Amniotic epithelial cell (primary cell): ENCODE results near the gene DNAJA3.
A peak's percentile ranks its signal among the peaks of the same experiment; 100 is the strongest.

Experiments
- DNase-seq: peaks from one replicate; pipeline ENCODE4 v3.0.0-alpha.2; 2010; ENCODE audit warnings: low read depth

Gene DNAJA3

GRCh38 chr16:4433914-4434787 lies 8.5 kb downstream of the DNAJA3 start:
- no peak for DNase-seq

- DNase-seq, result no peak
These were observed 9.8 kb downstream of the DNAJA3 start for GRCh38 chr16:4435337-4436067.

- no peak for DNase-seq
These were observed 11.7 kb downstream of the DNAJA3 start for GRCh38 chr16:4437366-4437765.

- no peak for DNase-seq
These were observed 16.7 kb downstream of the DNAJA3 start for GRCh38 chr16:4442371-4442770.

DNA sequence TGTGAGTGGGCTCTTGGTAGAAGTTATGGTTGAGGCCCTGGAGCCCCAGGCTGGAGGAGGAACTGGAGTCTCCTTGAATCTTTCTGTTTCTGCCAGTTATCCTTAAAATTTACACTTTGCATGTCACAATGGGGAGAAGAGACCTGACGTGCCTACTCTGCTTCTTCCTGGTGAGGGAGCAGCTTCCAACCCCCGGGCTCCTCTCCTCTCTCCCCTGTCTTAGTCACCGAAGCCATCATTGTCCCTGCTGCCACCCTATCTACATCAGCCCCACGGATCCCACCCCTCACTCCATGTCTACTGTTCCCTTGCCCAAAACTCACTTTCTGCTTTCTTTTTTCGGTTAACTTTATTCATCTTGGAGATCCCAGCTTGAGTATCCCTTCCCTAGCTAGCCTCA lies 17.6 kb downstream of the DNAJA3 start:
- no peak for DNase-seq

DNA sequence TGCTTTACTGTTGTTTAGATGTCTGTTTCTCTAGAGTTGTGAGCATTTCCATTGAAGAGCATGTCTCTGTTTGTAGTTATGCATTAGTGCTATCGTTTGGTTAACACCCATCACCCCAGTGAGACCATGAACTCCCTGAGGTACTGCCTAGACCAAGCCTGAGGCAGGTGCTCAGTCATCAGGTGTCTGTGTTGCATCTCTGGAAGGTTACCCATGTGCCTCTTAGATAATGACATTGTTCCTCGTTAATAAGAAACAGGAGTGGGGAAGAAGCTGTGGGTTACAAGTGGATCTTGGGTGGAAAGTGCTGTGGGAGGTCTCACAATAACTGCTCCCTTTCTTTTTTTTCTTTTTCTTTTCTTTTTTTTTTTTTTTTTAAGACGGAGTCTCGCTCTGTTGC lies 18.3 kb downstream of the DNAJA3 start:
- DNase-seq, result no peak

- no peak for DNase-seq
These were observed 24.8 kb downstream of the DNAJA3 start for GRCh38 chr16:4450430-4450829.

- no peak for DNase-seq
These were observed 25.4 kb downstream of the DNAJA3 start for GRCh38 chr16:4450931-4451519.

- DNase-seq, result no peak
These were observed 27.0 kb downstream of the DNAJA3 start for GRCh38 chr16:4452674-4453073.

- DNase-seq, result no peak
These were observed 29.0 kb downstream of the DNAJA3 start for GRCh38 chr16:4454623-4455022.

DNA sequence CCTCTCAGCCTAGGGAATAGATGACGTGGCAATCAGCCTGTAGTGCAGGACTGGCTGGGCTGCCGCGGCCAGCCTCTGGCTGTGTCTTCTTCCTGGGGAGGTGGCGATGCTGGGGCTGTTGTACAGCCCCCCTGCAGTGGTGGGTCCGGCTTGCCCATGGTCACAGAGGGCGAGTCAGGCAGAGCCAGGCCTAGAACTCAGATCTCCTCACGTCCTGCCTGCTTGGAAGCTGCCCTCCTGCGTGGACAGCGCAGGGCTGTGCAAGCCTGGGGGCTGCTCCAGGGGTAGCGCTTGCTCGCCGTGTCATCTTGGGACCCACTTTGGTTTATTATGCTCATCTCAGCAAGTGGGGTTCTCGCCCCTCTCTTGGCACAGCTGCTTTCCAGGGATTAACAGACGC lies 29.4 kb downstream of the DNAJA3 start:
- DNase-seq, result no peak

DNA sequence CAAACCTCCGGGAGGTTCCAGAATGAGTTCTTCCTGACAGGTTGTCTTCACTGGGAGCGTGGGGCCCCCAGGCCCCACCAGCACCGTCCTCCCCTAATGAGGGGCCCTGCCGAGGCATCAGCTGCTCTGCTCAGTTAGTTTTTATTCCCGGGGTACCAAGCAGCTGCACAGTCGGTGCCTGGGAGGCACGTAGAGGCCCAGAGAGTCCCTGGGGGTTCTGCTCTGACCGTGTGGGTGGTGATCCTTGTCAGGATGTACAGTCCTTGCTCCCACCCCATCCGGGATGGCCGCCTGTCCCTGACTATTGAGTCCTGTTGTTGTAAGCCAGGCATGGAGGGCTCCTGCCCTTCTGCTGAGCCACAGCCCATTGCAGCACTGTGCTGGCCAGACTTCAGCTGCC lies 30.3 kb downstream of the DNAJA3 start:
- no peak for DNase-seq

DNA sequence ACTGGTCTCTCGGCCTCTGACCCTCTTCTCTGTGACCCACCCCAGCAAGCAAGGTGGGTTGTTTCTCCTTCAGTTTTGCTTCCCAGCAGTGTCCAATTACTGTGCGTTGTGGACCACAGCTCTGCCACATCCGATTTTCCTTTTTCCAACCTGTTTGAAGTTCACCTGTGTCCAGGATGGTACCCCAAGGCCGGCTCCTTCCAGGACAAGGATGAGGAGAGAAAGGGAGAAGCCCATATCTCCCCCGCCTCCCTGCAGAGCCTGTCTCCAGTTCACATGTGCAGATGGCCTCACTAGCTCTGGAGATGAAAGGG lies 35.2 kb downstream of the DNAJA3 start:
- DNase-seq, result no peak

- no peak for DNase-seq
These were observed 35.8 kb downstream of the DNAJA3 start for GRCh38 chr16:4461250-4462085.

DNA sequence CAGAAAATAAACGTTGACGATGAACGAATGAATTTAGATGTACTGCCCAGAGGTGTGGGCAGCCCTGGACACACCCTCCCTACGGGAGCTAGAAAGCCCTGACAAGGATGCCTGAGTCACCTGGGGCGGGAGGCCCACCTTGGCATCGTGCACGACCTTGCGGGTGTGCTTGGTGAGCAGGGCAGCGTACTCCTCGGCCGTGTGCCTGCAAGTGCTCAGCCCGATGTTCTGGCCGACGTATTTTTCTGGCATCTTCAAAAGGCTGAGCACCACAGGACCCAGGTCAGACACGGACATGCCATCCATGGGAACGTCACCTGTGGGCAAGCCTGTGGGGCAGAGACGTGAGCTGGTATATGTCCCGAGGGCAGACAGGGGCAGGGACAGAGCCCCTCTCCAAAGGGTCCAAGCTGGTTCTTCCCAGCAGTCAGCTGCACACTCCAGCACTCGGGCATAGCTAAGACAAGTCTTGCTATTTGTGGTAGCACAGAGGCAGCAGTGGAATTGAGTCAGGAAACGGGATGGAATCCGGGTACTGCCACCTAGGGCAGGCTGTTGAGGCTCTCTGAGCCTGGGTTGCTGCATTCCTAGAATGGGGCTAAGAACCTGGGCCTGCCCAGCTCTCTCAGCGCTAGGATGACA lies 38.0 kb downstream of the DNAJA3 start:
- DNase-seq, result no peak

DNA sequence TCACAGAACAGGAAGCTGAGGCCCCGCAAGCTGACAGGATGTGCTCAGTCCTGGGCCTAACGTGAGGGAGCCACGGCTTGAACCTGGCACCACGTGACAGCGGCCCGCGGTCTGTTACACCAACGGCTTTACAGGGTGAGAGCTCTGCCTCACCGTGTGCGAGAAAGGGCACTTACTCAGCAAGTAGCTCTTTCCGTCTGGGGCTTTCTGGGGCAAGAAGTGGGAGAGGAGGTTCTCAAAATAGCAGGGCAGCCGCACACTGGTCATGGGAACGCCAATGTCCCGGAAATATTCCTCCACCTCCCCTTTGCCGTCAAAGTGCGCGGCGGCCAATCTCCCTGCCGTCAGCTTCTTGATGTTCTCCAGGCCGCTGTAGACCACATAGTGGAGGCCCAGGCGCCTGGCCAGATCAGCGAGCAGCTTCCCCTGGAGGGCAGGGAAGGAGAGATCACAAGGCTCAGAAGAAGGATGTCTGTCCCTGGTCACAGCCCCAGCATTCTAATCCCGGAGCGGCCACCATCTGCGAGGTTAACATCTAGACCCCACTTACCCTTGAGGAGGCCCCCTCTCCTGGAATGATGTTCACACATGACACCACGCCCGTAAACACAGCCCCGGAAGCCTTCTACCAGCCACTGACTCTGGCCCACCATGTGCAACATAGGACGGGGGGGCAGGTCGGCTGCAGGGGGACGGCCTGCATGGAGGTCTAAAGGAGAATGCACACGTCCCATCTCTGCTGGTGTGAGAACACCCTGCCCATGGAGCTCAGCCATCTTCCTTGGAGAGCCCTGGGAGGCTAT lies 40.5 kb downstream of the DNAJA3 start:
- DNase-seq, result peak; percentile 84

- DNase-seq, result no peak
These were observed 42.2 kb downstream of the DNAJA3 start for GRCh38 chr16:4467916-4468315.

DNA sequence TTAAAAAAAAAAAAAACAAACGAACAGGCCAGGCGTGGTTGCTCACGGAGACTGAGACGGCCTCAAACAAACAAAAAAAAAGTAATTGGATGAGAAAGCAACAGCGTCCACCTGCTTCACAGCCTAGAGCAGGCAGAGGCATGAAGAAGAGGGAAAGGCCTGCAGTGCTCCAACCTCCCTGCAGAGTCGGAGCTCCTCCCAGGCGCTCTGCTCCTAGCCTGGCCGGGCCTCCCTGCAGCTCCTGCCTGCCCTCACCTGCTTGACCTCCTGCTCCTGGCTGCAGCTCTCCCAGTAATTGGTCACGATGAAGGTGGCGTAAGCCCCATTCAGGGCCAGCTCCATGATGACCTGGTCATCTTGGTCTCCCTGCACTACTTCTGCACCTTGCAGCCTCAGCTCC lies 43.3 kb downstream of the DNAJA3 start:
- no peak for DNase-seq

DNA sequence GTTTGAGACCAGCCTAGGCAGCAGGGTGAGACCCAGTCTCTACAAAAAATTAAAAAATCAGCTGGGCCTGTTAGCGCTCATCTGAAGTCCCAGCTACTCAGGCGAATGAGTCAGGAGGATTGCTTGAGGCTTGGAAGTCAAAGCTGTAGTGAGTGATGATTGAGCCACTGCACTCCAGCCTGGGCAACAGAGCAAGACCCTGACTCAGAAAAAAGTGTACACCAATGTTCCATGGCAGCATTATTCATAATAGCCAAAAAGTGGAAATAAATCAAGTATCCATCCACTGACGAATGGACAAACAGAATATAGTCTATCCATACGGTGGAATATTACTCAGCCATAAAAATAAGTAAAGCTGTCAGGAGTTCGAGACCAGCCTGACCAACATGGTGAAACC lies 46.2 kb downstream of the DNAJA3 start:
- no peak for DNase-seq

DNA sequence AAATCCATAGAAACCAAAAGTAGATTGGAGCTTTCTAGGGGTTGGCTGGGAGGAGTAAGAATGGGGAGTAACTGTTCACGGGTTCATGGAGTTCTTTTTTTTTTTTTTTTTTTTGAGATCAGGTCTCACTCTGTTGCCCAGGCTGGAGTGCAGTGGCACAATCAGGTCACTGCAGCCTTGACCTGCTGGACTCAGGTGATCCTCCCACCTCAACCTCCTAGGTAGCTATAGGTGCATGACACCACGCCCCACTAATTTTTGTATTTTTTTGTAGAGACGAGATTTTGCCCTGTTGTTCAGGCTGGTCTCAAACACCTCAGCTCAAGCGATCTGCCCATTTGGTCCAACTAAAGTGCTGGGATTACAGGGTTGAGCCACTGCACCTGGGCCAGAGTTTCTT lies 47.2 kb downstream of the DNAJA3 start:
- no peak for DNase-seq
